ENCODE measurements around the gene SLC12A6.
"Not testable (repeated sequence)": the region's sequence is repeated elsewhere in the genome, so short reads cannot be mapped to it uniquely, and the experiment has no call there.

SLC12A6 gene

DNA sequence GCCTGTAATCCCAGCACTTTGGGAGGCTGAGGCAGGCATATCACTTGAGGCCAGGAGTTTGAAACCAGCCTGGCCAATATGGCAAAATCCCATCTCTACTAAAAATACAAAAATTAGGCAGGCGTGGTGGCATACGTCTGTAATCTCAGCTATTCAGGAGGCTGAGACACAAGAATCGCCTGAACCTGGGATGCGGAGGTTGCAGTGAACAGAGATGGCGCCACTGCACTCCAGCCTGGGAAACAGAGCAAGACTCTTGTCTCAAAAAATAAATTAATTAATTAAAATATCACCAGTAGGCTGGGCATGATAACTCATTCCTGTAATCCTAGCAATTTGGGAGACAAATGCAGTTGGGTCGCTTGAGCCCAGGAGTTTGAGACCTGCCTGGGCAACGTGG, 144.3 kb downstream of the SLC12A6 start:
- not testable (repeated sequence) for H3K9me3 ChIP-seq (ENCODE audit: insufficient read depth, low read depth, low read length); H3K27ac ChIP-seq (ENCODE audit: low read depth, low read length); H2AK5ac ChIP-seq (ENCODE audit: low read length); H3K4me1 ChIP-seq (ENCODE audit: control insufficient read depth in 1 of 2, insufficient read depth in 2 of 2, low read length in 2 of 2); H3K14ac ChIP-seq (ENCODE audit: low read length); H3K36me3 ChIP-seq (ENCODE audit: control insufficient read depth in 1 of 2, insufficient read depth in 2 of 2, low read length in 2 of 2); H3K27me3 ChIP-seq (ENCODE audit: insufficient read depth, low read length); DNase-seq; H4K8ac ChIP-seq (ENCODE audit: low read depth, low read length); H3K18ac ChIP-seq (ENCODE audit: low read length); H3K4me3 ChIP-seq (ENCODE audit: low read depth, low read length); H4K91ac ChIP-seq (ENCODE audit: low read depth, low read length); H3K79me1 ChIP-seq (ENCODE audit: low read length); H2BK12ac ChIP-seq (ENCODE audit: low read length); H3K79me2 ChIP-seq (ENCODE audit: control insufficient read depth, insufficient read depth, low read length, poor library complexity); H3K9ac ChIP-seq (ENCODE audit: low read length); H3K23ac ChIP-seq (ENCODE audit: low read length); H4K12ac ChIP-seq (ENCODE audit: low read depth, low read length); H2BK120ac ChIP-seq (ENCODE audit: insufficient read depth, low read length, poor library complexity); H2AFZ ChIP-seq (ENCODE audit: insufficient read depth, low read length, poor library complexity); H2BK5ac ChIP-seq (ENCODE audit: low read depth, low read length, poor library complexity); H3K4me2 ChIP-seq (ENCODE audit: low read length)
- H3K4ac ChIP-seq (ENCODE audit: low read depth, low read length): peak overlapping the region; percentile 47
- no CpG with 5 or more reads among the region's 7 CpGs for WGBS (ENCODE audit: extremely low coverage, insufficient coverage, insufficient read length)

DNA sequence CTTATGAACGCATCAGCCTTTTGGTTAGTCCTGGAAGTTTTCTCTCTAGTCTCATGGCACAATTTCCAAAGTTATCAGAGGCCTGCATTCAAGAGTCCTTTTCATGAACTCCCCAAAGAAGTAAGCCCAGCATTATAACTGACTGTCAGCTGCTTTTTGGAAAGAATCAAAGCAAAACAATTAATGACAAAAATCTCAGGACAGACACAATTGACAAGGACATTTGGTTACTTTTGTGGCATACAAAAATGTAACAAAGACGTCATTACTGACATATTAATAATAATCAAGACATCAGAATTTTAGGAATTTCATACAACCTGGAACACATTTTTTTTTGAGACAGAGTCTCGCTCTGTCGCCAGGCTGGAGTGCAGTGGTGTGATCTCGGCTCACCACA, 148.9 kb downstream of the SLC12A6 start:
- no peak overlapping the region for H4K12ac ChIP-seq (ENCODE audit: low read depth, low read length)

DNA sequence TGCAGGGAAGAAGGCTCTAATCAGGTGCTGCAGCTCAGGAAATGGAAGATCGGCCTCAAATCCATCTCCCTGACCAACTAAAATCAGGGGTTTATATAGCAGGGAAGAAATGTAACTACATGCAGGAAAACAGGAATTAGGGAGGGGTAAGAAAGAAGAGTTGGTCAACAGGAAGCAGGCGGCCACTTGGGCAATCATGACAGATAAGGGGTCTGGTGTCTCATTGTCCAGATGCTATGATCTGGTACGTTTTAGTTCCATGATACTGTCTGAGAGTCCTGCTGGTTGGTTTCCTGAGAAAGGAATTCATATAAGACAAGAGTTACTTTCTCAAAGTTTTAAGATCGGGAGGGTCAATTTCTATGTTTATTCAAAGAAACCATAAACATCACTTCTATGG, 151.9 kb downstream of the SLC12A6 start:
- H3K79me2 ChIP-seq (ENCODE audit: control insufficient read depth, insufficient read depth, low read length, poor library complexity): peaks cover 4% of the 10 kb centered on the region
- no peak overlapping the region for H3K4me3 ChIP-seq (ENCODE audit: low read depth, low read length)
- no peak overlapping the region for H2BK120ac ChIP-seq (ENCODE audit: insufficient read depth, low read length, poor library complexity)
- H2AFZ ChIP-seq (ENCODE audit: insufficient read depth, low read length, poor library complexity): no peak overlapping the region
- no peak overlapping the region for H3K4me2 ChIP-seq (ENCODE audit: low read length)
- H3K9ac ChIP-seq (ENCODE audit: low read length): no peak overlapping the region
- H3K14ac ChIP-seq (ENCODE audit: low read length): no peak overlapping the region
- H3K27me3 ChIP-seq (ENCODE audit: insufficient read depth, low read length): no peaks in the 10 kb centered on the region
- H3K36me3 ChIP-seq (ENCODE audit: control insufficient read depth in 1 of 2, insufficient read depth in 2 of 2, low read length in 2 of 2): peaks cover 12 to 13% of the 10 kb centered on the region in 2 experiments
- no peak overlapping the region for H2BK5ac ChIP-seq (ENCODE audit: low read depth, low read length, poor library complexity)
- H4K8ac ChIP-seq (ENCODE audit: low read depth, low read length): no peak overlapping the region
- no peak overlapping the region for H2BK12ac ChIP-seq (ENCODE audit: low read length)
- no peak overlapping the region for H4K91ac ChIP-seq (ENCODE audit: low read depth, low read length)
- no peak overlapping the region for H2AK5ac ChIP-seq (ENCODE audit: low read length)
- no peak overlapping the region for H3K18ac ChIP-seq (ENCODE audit: low read length)
- H3K79me1 ChIP-seq (ENCODE audit: low read length): peaks cover 2% of the 10 kb centered on the region
- H3K4me1 ChIP-seq (ENCODE audit: control insufficient read depth in 1 of 2, insufficient read depth in 2 of 2, low read length in 2 of 2): peaks cover 0 to 4% of the 10 kb centered on the region in 2 experiments
- no CpG with 5 or more reads among the region's 4 CpGs for WGBS (ENCODE audit: extremely low coverage, insufficient coverage, insufficient read length)
- no peak overlapping the region for H3K27ac ChIP-seq (ENCODE audit: low read depth, low read length)
- no peak overlapping the region for H4K12ac ChIP-seq (ENCODE audit: low read depth, low read length)
- DNase-seq: peak; percentile 19 to 30
- no peak overlapping the region for H3K23ac ChIP-seq (ENCODE audit: low read length)
- H3K9me3 ChIP-seq (ENCODE audit: insufficient read depth, low read depth, low read length): peaks cover 4% of the 10 kb centered on the region
- no peak overlapping the region for H3K4ac ChIP-seq (ENCODE audit: low read depth, low read length)

More for the DNA sequence above, 148.9 kb downstream of the SLC12A6 start:
- Histone ChIP-seq H3K9me3 (ENCODE audit: insufficient read depth, low read depth, low read length) (peaks cover 4% of the 10 kb centered on the region), H3K23ac (ENCODE audit: low read length) (no peak overlapping the region), H3K79me1 (ENCODE audit: low read length) (peaks cover 1% of the 10 kb centered on the region), H4K91ac (ENCODE audit: low read depth, low read length) (no peak overlapping the region), H3K4me1 (ENCODE audit: control insufficient read depth in 1 of 2, insufficient read depth in 2 of 2, low read length in 2 of 2) (no peaks in the 10 kb centered on the region), H3K4me3 (ENCODE audit: low read depth, low read length) (no peak overlapping the region), H3K27me3 (ENCODE audit: insufficient read depth, low read length) (no peaks in the 10 kb centered on the region), H3K4me2 (ENCODE audit: low read length) (no peak overlapping the region), H3K27ac (ENCODE audit: low read depth, low read length) (no peak overlapping the region), H2AK5ac (ENCODE audit: low read length) (no peak overlapping the region), H3K14ac (ENCODE audit: low read length) (no peak overlapping the region), H3K18ac (ENCODE audit: low read length) (no peak overlapping the region), H2BK120ac (ENCODE audit: insufficient read depth, low read length, poor library complexity) (no peak overlapping the region), H3K79me2 (ENCODE audit: control insufficient read depth, insufficient read depth, low read length, poor library complexity) (peaks cover 6% of the 10 kb centered on the region), H3K36me3 (ENCODE audit: control insufficient read depth in 1 of 2, insufficient read depth in 2 of 2, low read length in 2 of 2) (peaks cover 12 to 13% of the 10 kb centered on the region in 2 experiments), H4K8ac (ENCODE audit: low read depth, low read length) (no peak overlapping the region), H2BK5ac (ENCODE audit: low read depth, low read length, poor library complexity) (no peak overlapping the region), H2BK12ac (ENCODE audit: low read length) (no peak overlapping the region), H3K9ac (ENCODE audit: low read length) (no peak overlapping the region), H2AFZ (ENCODE audit: insufficient read depth, low read length, poor library complexity) (no peak overlapping the region), H3K4ac (ENCODE audit: low read depth, low read length) (no peak overlapping the region)
- DNase-seq: peak in 1 of 2 donors; percentile 70
- no CpG with 5 or more reads among the region's 5 CpGs for WGBS (ENCODE audit: extremely low coverage, insufficient coverage, insufficient read length)

DNA sequence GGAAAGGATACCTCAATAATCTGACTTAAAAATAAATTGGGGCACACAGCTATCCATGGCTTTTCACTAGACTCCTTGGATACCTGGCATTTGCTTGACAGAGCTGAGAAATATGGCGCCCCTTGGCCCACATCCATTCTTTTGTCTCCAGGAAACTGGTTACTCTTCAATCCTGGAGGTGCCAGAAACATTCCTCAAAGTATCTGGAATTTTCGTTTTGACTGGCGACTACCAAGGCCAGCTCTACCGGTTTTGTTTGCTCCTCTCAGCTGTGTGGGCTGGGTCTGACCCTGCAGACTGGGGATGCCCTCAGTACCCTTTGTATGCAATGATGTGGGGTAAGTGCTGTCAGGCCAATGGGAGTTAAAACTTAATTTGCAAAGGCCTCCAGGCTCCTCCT, 154.6 kb downstream of the SLC12A6 start:
- H3K36me3 ChIP-seq (ENCODE audit: control insufficient read depth in 1 of 2, insufficient read depth in 2 of 2, low read length in 2 of 2): peaks cover 12 to 13% of the 10 kb centered on the region in 2 experiments
- H2BK5ac ChIP-seq (ENCODE audit: low read depth, low read length, poor library complexity): no peak overlapping the region
- H2AFZ ChIP-seq (ENCODE audit: insufficient read depth, low read length, poor library complexity): no peak overlapping the region
- H3K4ac ChIP-seq (ENCODE audit: low read depth, low read length): no peak overlapping the region
- no peak overlapping the region for H4K91ac ChIP-seq (ENCODE audit: low read depth, low read length)
- no peak overlapping the region for H4K12ac ChIP-seq (ENCODE audit: low read depth, low read length)
- peaks cover 4% of the 10 kb centered on the region for H3K79me2 ChIP-seq (ENCODE audit: control insufficient read depth, insufficient read depth, low read length, poor library complexity)
- no peaks in the 10 kb centered on the region for H3K27me3 ChIP-seq (ENCODE audit: insufficient read depth, low read length)
- no peak overlapping the region for H3K9ac ChIP-seq (ENCODE audit: low read length)
- H4K8ac ChIP-seq (ENCODE audit: low read depth, low read length): no peak overlapping the region
- H3K23ac ChIP-seq (ENCODE audit: low read length): no peak overlapping the region
- no peak overlapping the region for H2BK120ac ChIP-seq (ENCODE audit: insufficient read depth, low read length, poor library complexity)
- H3K4me2 ChIP-seq (ENCODE audit: low read length): peak overlapping the region; percentile 39
- no peak overlapping the region for H3K14ac ChIP-seq (ENCODE audit: low read length)
- peak; percentile 97 to 99 for DNase-seq
- H3K18ac ChIP-seq (ENCODE audit: low read length): no peak overlapping the region
- H3K27ac ChIP-seq (ENCODE audit: low read depth, low read length): peak overlapping the region; percentile 91
- peaks cover 4% of the 10 kb centered on the region for H3K9me3 ChIP-seq (ENCODE audit: insufficient read depth, low read depth, low read length)
- peaks cover 0 to 4% of the 10 kb centered on the region in 2 experiments for H3K4me1 ChIP-seq (ENCODE audit: control insufficient read depth in 1 of 2, insufficient read depth in 2 of 2, low read length in 2 of 2)
- WGBS (ENCODE audit: extremely low coverage, insufficient coverage, insufficient read length): no CpG with 5 or more reads among the region's 4 CpGs
- H3K4me3 ChIP-seq (ENCODE audit: low read depth, low read length): no peak overlapping the region
- H2AK5ac ChIP-seq (ENCODE audit: low read length): no peak overlapping the region
- no peak overlapping the region for H2BK12ac ChIP-seq (ENCODE audit: low read length)
- H3K79me1 ChIP-seq (ENCODE audit: low read length): peaks cover 2% of the 10 kb centered on the region
